Pulmonary artery endothelial cell (primary cell): ENCODE measurements around the gene RABIF. TPM values are rescaled to one million over a fixed set of nuclear protein-coding genes. Genes with fewer than 3 reads are reported as not detected.
"Not testable (repeated sequence)": the region's sequence is repeated elsewhere in the genome, so short reads cannot be mapped to it uniquely, and the experiment has no call there.

Experiments used
- DNase-seq: peaks from one replicate; pipeline ENCODE4 v3.0.0-alpha.2; 2011; ENCODE audit warnings: low read depth, low spot score
- total RNA-seq: library from RNA; depleted of rRNA; stranded (reverse); fragments of >200 nt; gene quantifications from 2 replicates; pipeline ENCODE4 v1.2.3, GENCODE V29; 2014

The RABIF gene
- total RNA-seq = 9.4 and 11.5 TPM in 2 replicates

DNA sequence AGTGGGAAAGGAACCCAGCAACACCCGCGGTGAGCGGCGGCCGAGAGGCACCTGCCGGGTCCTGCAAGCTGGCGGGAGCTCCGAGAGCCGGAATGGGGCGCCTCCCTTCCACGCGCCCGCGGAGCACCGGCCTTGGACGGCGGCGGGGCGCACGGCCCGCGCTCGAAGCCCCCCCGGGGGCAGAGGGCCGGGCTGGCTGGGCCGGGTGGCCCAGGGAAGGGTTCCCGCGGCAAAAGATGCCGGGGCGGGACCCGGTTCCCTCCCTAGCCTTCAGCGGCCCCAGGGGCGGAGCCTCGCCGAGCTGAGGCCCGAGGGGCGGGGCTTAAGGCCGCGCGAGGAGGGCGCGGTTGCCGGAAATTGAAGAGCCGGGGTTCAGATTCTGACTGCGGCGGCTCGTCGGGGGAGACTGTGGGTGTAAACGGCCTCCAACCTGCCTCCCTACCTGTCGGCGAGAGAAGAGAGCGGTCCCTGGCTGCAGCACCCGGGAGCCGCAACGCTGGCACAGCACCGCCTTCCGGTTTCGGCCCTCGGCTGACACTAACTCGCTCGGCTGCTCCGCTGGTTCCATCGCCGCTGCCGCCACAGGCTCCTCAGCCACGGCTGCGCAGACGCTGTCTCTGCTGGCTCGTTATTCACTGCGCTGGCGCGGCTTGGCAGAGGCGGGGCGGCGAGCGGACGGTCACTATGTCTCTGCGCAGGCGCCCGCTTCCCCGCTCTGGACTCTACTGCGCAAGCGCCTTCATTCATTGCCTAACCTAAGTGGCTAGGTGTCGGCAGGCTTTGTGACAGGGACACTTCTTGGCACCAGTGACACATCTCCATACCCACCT is at the start of gene RABIF:
RABIF (minus strand) TSS at position 619 of the 830 bp plus-strand sequence; CDS start at position 568, 51 bp downstream.
- peak; percentile 78 for DNase-seq

- DNase-seq = no peak
These were observed 49.5 kb upstream of the RABIF start for GRCh38 chr1:202938287-202938925.

GRCh38 chr1:202936409-202936808 is 47.5 kb upstream of the RABIF start:
- DNase-seq = not testable (repeated sequence)

DNA sequence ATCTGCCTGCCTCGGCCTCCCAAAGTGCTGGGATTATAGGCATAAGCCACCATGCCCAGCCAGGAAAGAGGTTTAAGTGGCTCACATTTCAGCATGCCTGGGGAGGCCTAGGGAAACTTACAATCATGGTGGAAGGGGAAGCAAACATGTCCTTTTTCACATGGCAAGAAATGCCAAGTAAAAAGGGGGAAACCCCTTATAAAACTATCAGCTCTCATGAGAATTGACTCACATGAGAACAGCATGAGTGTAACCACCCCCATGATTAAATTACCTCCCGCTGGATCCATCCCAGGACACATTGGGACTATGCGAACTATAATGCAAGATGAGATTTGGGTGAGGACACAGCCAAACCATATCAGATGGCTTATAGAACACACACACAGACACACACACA is 46.9 kb upstream of the RABIF start:
- no peak for DNase-seq

- DNase-seq = no peak
These were observed 45.8 kb upstream of the RABIF start for GRCh38 chr1:202934755-202935154.

- no peak for DNase-seq
These were observed 43.5 kb upstream of the RABIF start for GRCh38 chr1:202932476-202932875.

GRCh38 chr1:202926581-202927491 is 37.9 kb upstream of the RABIF start, which contains the start of gene KLHL12:
Gene KLHL12 (minus strand): TSS chr1:202927234. CDS start chr1:202925162, 2,072 bp downstream.
- DNase-seq = peak; percentile 90

- no peak for DNase-seq
These were observed 34.6 kb upstream of the RABIF start for GRCh38 chr1:202923533-202923932.

DNA sequence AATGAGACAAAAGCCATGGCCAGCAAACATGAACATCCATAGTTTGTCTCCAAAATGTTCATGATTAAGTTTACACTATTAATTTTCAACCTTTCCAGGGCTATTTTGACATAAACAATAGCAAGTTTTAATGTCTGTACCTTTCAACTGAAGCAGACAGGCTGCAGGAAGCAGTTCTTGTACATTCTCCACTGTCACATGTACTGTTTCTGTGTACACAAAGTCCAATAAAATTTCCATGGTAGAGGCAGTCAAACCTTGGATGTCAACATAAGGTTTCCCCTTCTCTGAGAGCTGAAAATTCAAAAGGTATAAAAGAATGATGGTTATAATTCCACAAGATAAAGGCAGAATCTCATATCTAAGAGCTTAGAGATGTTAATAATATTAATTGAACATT is 30.7 kb upstream of the RABIF start:
- no peak for DNase-seq

DNA sequence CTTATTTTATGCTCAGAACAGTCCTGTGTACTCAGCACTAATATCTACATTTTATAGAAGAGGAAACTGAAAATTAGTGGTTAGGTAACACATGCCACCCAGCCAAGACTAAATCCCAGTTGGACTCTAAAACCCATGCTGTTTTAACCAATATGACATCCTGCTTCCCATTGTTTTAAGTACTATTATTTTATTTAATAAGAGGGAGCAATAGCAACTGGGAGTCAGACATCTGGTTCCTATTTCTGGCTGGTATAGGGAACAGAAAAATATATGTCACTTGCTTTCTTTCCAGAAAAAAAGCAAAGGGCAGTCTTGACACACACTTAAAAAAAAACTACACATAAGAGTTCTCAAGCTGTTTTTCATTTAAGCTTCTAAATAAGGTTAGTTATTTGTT is 26.2 kb upstream of the RABIF start:
- no peak for DNase-seq

GRCh38 chr1:202912476-202912875 is 23.5 kb upstream of the RABIF start:
- DNase-seq = not testable (repeated sequence)

DNA sequence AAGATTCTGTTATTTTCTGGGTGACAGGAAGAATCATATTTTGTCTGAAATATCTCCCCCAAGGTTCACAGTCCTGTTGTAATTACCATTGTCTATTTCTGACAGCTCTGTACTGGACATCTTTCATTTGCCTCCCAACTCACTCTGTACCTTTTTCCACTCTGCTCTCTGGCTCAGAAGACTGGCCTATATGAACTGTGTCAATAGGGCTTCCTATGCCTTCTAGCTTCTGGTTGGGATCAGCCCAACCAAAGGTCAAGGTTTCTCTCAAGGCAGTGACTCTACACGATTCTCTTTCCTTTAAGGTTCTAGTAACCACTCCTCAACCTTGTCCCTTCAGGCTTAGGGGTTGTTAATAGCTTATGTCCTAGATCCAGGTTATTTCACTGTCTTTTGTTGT is 20.5 kb upstream of the RABIF start:
- DNase-seq = no peak

- DNase-seq = no peak
These were observed 20.0 kb upstream of the RABIF start for GRCh38 chr1:202908998-202909397.

DNA sequence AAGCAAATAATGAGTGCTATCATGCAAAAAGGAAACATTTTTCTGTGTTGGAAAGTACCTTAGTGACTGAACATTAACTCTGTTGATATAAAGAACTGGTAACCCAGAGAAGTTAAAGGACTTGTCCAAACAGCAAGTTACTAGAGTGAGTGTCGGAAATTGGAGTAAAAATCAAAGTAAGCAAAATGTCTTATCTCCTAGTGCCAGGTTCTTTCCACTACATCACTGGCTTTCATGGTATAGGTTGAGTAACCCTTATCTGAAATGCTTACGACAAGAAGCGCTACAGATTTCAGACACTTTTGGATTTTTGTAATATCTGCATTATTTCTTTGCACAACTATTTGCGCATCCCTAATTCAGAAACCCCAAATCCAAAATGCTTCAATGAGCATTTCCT is 16.4 kb upstream of the RABIF start:
- no peak for DNase-seq

- DNase-seq = not testable (repeated sequence)
These were observed 14.9 kb upstream of the RABIF start for GRCh38 chr1:202903808-202904207.

GRCh38 chr1:202901555-202901954 is 12.6 kb upstream of the RABIF start:
- no peak for DNase-seq

- no peak for DNase-seq
These were observed 3.6 kb upstream of the RABIF start for GRCh38 chr1:202892501-202892900.

- DNase-seq = no peak
These were observed 1.4 kb upstream of the RABIF start for GRCh38 chr1:202890392-202890791.

- no peak for DNase-seq
These were observed 773 bp downstream of the RABIF start for GRCh38 chr1:202888221-202888530.

DNA sequence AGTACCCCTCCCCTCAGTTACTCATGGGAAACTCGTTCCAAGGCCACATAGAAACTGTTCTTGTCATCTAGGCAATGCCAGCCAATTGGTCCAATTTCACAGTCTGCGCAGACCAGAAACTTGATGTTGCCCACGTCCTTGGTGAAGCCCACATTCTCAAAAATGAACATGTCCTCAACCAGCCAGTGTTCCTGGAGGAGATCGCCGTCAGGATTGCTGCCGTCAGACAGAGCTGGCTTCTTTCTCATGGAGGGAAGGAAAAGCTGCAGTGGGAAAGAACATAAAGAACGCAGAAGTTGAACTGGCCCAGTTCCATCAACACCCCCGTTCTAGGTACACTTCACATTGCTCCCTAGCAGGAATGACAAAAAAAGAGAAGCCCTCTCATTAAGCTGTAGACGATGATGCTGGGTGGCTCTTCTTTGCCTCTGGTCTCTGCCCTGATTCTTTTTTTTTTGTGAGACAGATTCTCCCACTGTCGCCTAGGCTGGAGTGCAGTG is 7.9 kb downstream of the RABIF start:
- DNase-seq = no peak

DNA sequence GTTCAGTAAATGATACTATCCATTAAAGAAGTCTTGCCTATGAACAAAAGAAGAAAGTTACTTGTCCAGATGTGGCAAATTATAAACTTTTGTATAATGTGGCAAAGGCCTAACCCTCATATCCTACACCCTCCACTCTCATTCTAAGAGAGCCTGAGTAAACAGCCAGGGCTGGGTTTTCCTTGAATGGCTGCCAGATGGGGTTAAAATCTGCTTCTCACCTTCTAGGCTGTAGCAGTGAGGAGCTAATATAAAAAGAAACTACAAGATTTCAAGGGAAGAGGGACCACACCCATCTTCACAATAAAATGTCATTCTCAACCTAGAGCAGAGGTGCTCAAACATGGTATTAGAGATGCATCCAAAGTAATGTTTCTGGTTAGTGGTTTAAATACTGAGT is 8.9 kb downstream of the RABIF start:
- no peak for DNase-seq

DNA sequence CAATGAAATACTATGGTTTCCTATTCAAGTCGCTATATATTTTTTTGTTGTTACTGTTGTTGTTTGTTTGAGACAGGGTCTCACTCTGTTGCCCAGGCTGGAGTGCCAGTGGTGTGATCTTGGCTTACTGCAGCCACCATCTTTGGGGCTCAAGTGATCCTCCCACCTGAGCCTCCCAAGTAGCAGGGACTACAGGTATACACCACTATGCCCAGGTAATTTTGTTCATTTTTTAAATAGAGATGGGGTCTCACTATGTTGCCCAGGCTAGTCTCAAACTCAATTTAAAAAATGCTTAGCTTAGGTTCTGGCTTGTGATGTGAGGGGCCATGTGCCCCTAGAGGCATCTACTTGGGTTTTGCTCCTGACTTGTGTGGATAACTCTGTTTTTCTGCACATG is 9.8 kb downstream of the RABIF start:
- DNase-seq = no peak
